Measurements from ENCODE around the gene PLXNC1. TPM values are rescaled to one million over a fixed set of nuclear protein-coding genes. Genes with fewer than 3 reads are reported as not detected.

Gene PLXNC1
- total and polyA plus RNA-seq, 4 donors, result 0.71 to 12.0 (median 3.3) TPM

DNA sequence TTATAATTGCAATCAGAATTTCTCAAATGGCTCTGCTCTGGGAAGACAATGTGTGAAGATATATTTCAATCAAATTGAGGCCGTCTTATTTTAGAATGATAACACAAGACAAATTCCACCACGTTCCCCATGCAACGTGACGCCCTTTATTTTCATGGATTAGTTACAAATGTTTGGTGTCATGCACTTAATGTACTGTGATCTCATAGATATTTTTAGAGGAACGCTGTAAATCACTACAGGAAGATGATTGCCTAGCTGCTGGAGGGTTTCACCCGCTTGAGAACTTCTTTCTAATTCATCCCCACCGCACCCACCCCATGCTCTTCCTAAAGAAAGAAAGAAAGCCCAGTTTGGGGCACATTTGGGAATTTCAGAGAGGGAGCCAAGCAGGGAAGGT lies 117.2 kb downstream of the PLXNC1 start:
- 87% methylated on average over 7 of the region's 7 CpGs for WGBS
- H3K4me1 ChIP-seq (ENCODE audit: control insufficient read depth in 4 of 4, insufficient read depth in 4 of 4, low read length in 3 of 4), result no peaks in the 10 kb centered on the region
- no peaks in the 10 kb centered on the region for H3K9me3 ChIP-seq (ENCODE audit: control insufficient read depth in 4 of 4, low read length in 3 of 4)
- H3K27ac ChIP-seq (ENCODE audit: low read depth in 1 of 2, low read length in 2 of 2), result no peak overlapping the region
- no peaks in the 10 kb centered on the region for H3K27me3 ChIP-seq (ENCODE audit: control insufficient read depth in 4 of 4, insufficient read depth in 4 of 4, low read length in 3 of 4)
- no peak overlapping the region for H3K9ac ChIP-seq (ENCODE audit: low read depth in 1 of 2, low read length in 2 of 2)
- DNase-seq (ENCODE audit: low spot score), result no peak
- H3K4me3 ChIP-seq (ENCODE audit: low read depth in 1 of 3, low read length in 3 of 3), result no peak overlapping the region
- no peak for TF ChIP-seq RXRA (IDR thresholded peaks at IDR 0.05)
- TF ChIP-seq JUND (IDR thresholded peaks at IDR 0.05), result no peak
- TF ChIP-seq, protein P1, sequence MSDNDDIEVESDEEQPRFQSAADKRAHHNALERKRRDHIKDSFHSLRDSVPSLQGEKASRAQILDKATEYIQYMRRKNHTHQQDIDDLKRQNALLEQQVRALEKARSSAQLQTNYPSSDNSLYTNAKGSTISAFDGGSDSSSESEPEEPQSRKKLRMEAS (IDR thresholded peaks at IDR 0.05), result no peak
- no peaks in the 10 kb centered on the region for H3K36me3 ChIP-seq (ENCODE audit: control insufficient read depth in 4 of 4, insufficient read depth in 3 of 4, low read depth in 1 of 4, low read length in 3 of 4)

DNA sequence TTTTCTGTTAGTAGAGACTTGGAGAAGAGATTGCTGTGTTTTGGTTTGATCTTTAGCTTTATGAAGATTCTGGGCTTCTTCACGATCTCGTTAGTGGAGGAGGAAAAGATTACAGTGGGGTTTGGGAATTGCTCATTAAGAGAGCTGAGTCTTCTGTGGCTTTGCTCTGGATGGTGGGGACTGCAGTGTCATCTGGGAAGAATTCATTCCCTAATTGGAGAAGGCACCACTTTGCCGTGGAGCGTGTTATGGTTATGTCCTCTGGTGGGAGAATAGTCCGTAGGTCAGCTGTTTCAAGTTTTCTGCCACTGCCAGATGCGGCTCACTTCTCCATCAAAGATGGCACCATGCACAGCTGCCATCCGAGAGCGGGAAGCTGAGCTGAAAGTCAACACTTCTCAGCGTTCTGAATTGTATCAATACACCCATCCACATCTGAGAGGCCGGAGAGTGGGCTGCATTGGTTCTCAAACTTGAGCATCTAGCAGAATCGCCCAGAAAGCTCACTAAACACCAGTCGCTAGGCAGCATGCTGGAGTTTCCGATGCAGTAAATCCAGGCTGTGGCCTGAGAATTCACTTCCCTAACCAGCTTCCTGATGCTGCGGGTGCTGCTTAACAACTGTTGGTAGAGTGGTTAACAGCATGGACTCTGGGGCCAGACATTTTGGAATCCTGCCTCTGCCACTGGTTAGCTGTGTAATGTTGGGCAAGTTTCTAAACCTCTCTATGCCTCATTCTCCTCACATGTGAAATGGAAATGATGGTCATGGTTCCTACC lies 117.8 kb downstream of the PLXNC1 start:
- H3K27ac ChIP-seq (ENCODE audit: low read depth in 1 of 2, low read length in 2 of 2), result no peak overlapping the region
- WGBS, result 85% methylated on average over 14 of the region's 14 CpGs
- H3K9ac ChIP-seq (ENCODE audit: low read depth in 1 of 2, low read length in 2 of 2), result no peak overlapping the region
- no peaks in the 10 kb centered on the region for H3K36me3 ChIP-seq (ENCODE audit: control insufficient read depth in 4 of 4, insufficient read depth in 3 of 4, low read depth in 1 of 4, low read length in 3 of 4)
- H3K9me3 ChIP-seq (ENCODE audit: control insufficient read depth in 4 of 4, low read length in 3 of 4), result no peaks in the 10 kb centered on the region
- no peaks in the 10 kb centered on the region for H3K27me3 ChIP-seq (ENCODE audit: control insufficient read depth in 4 of 4, insufficient read depth in 4 of 4, low read length in 3 of 4)
- H3K4me3 ChIP-seq (ENCODE audit: low read depth in 1 of 3, low read length in 3 of 3), result no peak overlapping the region
- no peak for DNase-seq (ENCODE audit: low spot score)
- no peaks in the 10 kb centered on the region for H3K4me1 ChIP-seq (ENCODE audit: control insufficient read depth in 4 of 4, insufficient read depth in 4 of 4, low read length in 3 of 4)
- TF ChIP-seq NR2F2 (IDR thresholded peaks at IDR 0.05) (no peak), JUND (IDR thresholded peaks at IDR 0.05) (no peak), SP1 (IDR thresholded peaks at IDR 0.05) (no peak)

DNA sequence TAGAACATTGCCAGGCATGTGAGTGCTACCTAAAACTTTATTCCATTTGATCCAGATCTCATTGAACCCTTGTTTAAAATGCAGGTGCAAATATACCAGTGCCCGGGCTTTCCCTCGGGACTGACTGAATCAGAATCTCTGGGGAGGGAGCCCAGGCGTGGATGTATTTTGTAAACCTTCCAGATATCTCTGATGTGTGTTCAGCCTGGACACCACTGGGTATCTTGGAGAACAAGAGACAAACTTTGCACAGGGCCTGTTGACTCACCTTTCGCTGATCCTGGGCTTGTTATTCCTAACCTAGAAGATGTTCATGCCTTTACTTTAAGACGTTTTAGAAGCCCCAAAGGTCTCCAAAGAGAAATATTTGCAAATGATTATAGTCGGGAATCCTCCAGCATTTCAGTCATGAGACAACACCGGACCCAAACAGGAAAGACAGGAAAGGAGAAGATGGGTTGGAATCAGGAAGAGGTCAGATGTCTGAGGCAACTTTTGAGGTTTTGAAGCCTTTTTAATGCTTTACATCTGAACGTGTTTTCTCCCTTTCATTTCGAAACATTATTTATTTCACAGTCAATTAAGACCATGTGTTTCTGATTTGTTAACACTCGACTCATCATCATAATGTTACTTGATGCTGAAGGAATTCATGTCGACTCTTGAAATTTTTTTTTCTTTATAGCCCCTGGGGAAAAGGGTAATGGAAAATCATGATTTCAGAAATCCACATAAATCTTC lies 118.6 kb downstream of the PLXNC1 start:
- no peak for DNase-seq (ENCODE audit: low spot score)
- no peak for TF ChIP-seq RXRA (IDR thresholded peaks at IDR 0.05)
- no peak for TF ChIP-seq EGR1 (IDR thresholded peaks at IDR 0.05; ENCODE audit: low read depth in 2 of 2)
- no peak for TF ChIP-seq YY1 (IDR thresholded peaks at IDR 0.05)
- H3K36me3 ChIP-seq (ENCODE audit: control insufficient read depth in 4 of 4, insufficient read depth in 3 of 4, low read depth in 1 of 4, low read length in 3 of 4), result no peaks in the 10 kb centered on the region
- no peaks in the 10 kb centered on the region for H3K4me1 ChIP-seq (ENCODE audit: control insufficient read depth in 4 of 4, insufficient read depth in 4 of 4, low read length in 3 of 4)
- no peak overlapping the region for H3K27ac ChIP-seq (ENCODE audit: low read depth in 1 of 2, low read length in 2 of 2)
- no peak overlapping the region for H3K9ac ChIP-seq (ENCODE audit: low read depth in 1 of 2, low read length in 2 of 2)
- WGBS, result 76% methylated on average over 11 of the region's 11 CpGs
- no peak overlapping the region for H3K4me3 ChIP-seq (ENCODE audit: low read depth in 1 of 3, low read length in 3 of 3)
- no peaks in the 10 kb centered on the region for H3K27me3 ChIP-seq (ENCODE audit: control insufficient read depth in 4 of 4, insufficient read depth in 4 of 4, low read length in 3 of 4)
- H3K9me3 ChIP-seq (ENCODE audit: control insufficient read depth in 4 of 4, low read length in 3 of 4), result no peaks in the 10 kb centered on the region

DNA sequence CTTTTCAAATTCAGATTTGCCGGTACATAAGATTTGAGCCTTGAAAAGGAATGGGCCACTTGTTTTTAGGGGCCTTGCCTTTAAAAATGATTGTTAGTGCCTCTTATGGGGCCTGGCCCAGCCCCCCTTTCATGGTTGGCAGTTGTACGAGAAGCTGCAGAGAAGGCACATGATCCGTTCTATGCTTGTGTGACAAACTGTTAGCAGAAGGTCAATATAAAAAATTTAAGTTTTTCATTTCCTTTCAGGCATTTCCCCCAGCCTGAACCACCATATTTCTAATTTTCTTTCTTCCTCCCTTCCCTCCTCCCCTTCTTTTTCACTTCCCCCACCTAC lies 119.1 kb downstream of the PLXNC1 start:
- DNase-seq (ENCODE audit: low spot score), result no peak
- Histone ChIP-seq H3K27ac (ENCODE audit: low read depth in 1 of 2, low read length in 2 of 2) (no peak overlapping the region), H3K9me3 (ENCODE audit: control insufficient read depth in 4 of 4, low read length in 3 of 4) (no peaks in the 10 kb centered on the region), H3K36me3 (ENCODE audit: control insufficient read depth in 4 of 4, insufficient read depth in 3 of 4, low read depth in 1 of 4, low read length in 3 of 4) (no peaks in the 10 kb centered on the region), H3K9ac (ENCODE audit: low read depth in 1 of 2, low read length in 2 of 2) (no peak overlapping the region), H3K4me1 (ENCODE audit: control insufficient read depth in 4 of 4, insufficient read depth in 4 of 4, low read length in 3 of 4) (no peaks in the 10 kb centered on the region), H3K4me3 (ENCODE audit: low read depth in 1 of 3, low read length in 3 of 3) (no peak overlapping the region), H3K27me3 (ENCODE audit: control insufficient read depth in 4 of 4, insufficient read depth in 4 of 4, low read length in 3 of 4) (no peaks in the 10 kb centered on the region)
- TF ChIP-seq, protein P1 (IDR thresholded peaks at IDR 0.05), result no peak
- TF ChIP-seq, protein P2, sequence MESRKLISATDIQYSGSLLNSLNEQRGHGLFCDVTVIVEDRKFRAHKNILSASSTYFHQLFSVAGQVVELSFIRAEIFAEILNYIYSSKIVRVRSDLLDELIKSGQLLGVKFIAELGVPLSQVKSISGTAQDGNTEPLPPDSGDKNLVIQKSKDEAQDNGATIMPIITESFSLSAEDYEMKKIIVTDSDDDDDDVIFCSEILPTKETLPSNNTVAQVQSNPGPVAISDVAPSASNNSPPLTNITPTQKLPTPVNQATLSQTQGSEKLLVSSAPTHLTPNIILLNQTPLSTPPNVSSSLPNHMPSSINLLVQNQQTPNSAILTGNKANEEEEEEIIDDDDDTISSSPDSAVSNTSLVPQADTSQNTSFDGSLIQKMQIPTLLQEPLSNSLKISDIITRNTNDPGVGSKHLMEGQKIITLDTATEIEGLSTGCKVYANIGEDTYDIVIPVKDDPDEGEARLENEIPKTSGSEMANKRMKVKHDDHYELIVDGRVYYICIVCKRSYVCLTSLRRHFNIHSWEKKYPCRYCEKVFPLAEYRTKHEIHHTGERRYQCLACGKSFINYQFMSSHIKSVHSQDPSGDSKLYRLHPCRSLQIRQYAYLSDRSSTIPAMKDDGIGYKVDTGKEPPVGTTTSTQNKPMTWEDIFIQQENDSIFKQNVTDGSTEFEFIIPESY (IDR thresholded peaks at IDR 0.05), result no peak
- WGBS, result 86% methylated on average over 3 of the region's 3 CpGs
